Measurements from ENCODE around the gene RNF126.
"Not testable (repeated sequence)": the region's sequence is repeated elsewhere in the genome, so short reads cannot be mapped to it uniquely, and the experiment has no call there.

RNF126 gene

DNA sequence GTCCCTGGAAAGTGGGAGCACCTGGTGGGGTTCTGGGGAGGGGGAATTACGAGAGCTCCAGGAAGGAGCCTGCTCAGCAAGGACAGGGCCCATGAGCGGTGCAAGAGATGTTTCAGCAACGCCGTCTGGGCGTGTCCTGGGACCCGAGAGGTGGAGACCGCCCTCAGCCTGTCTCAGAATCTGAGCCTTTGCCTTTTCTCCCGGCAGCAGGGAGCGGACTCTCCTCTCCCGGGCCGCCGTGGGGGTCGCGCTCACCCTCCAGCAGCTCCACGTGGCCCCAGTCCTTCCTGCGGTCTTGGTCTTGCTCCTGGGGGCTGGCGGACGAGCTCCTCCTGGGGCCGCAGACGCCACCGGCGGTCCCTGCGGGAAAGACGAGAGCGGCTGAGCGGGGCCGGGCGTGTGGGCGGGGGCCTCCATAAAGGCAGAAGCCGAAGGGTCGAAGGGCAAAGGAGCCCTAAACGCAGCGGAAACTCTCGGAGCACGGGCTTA lies 30.4 kb downstream of the RNF126 start:
- in situ Hi-C loops (cut with MboI; ENCODE audit: low sequenced_read_pairs): no loop called here

DNA sequence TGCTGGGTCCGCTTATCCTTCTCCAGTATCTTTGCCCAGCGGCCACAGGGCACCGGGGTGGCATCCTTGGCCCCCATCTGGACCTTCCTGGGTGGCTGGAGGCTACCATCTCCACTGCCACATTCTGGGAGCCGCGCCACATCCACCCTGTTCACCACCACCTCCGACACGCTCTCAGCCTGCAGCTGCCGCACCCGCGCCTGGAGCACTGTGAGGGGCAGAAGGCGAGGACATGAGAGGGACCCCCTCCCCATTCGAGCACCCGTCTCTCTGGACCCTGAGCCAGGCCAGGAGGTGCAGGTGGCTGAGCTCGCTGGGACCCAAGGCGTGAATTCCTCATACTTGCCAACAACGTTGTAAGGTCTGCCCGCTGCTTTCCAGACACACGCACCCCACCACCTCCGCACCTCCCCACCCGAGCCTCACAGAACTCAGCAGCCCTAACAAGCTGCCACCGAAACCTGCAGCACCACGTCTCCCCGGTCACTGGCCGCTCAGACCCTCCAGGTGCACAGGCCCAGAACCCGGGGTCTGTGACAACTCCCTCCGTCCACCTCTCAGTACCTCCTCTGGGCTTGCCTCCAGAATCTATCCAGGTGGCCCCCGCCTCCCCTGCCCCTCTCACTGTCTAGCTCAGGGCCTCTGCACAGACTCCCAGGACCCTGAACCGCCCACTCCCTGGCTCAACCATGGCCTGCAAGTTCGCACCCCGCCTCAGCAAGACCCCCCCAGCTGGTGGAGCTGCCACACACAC lies 32.9 kb downstream of the RNF126 start:
- in situ Hi-C loops (cut with MboI; ENCODE audit: low sequenced_read_pairs): no loop called here

DNA sequence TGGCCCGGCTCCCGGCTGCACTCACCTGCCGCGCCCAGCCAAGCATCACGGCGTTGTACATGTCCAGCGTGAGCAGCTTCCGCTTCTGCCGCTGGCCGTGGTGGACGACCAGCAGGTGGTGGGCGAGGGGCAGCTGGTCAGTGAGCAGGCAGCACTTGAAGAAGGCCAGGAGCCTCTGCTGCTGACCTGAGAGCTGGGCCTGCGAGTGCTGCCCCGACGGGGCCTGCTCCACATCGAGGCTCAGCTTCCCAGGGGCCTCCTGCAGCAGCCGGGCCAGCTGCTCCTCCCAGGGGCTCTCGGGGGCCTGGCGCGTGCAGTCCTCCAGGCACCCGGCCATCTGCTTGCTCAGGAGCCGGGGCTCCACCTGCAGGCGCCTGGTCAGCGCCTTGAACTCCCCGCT lies 33.5 kb downstream of the RNF126 start:
- in situ Hi-C loops (cut with MboI; ENCODE audit: low sequenced_read_pairs): not testable (repeated sequence)

DNA sequence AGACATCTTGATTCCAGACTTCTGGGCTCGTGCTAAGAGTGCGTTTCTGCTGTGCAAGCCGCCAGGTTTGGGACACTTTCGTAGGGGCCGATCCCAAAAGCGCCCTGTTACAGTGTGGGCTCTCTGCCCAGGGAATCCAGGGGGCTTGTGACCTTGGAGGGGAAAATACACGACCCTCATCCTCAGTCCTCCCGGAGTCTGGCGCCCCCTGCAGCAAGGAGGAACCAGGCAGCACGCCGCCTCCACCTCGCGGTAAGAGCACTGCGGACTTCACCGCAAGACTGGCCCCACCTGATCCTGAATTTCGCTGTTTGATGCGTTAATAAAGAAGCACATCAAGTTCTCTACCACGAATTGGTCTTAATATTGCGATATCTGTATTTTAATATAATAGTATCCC lies 34.8 kb downstream of the RNF126 start:
- in situ Hi-C loops (cut with MboI; ENCODE audit: low sequenced_read_pairs): no loop called here

DNA sequence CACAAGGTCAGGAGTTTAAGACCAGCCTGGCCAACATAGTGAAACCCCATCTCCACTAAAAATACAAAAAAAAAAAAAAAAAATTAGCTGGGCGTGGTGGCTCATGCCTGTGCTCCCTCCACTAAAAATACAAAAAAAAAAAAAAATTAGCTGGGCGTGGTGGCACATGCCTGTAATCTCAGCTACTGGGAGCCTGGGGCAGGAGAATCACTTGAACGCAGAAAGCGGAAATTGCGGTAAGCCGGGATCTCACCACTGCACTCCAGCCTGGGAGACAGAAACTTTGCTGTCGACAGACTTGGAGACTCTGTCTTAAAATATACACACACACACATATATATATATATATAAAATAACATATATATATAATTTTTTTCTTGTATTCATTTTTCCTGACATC lies 36.4 kb downstream of the RNF126 start:
- in situ Hi-C loops (cut with MboI; ENCODE audit: low sequenced_read_pairs): not testable (repeated sequence)

DNA sequence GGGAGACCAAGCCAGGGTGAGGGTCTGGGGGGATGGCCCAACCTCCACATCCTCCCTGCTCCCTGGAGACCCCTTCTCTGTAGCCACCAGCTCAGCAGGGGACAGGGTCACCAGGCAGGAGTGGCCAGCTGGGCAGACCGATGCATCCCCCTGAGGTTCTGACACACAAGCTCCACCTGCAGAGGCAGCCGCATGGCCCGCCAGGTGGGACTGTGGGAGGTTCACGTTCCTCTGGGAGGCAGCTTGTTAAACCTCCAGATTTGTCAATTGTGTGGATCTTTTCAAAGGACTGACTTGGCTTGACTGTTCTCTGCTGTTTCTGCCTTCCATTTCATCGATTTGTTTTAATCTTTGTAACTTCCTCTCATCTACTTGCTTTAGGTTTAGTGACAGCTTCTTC lies 37.8 kb downstream of the RNF126 start:
- in situ Hi-C loops (cut with MboI; ENCODE audit: low sequenced_read_pairs): no loop called here

DNA sequence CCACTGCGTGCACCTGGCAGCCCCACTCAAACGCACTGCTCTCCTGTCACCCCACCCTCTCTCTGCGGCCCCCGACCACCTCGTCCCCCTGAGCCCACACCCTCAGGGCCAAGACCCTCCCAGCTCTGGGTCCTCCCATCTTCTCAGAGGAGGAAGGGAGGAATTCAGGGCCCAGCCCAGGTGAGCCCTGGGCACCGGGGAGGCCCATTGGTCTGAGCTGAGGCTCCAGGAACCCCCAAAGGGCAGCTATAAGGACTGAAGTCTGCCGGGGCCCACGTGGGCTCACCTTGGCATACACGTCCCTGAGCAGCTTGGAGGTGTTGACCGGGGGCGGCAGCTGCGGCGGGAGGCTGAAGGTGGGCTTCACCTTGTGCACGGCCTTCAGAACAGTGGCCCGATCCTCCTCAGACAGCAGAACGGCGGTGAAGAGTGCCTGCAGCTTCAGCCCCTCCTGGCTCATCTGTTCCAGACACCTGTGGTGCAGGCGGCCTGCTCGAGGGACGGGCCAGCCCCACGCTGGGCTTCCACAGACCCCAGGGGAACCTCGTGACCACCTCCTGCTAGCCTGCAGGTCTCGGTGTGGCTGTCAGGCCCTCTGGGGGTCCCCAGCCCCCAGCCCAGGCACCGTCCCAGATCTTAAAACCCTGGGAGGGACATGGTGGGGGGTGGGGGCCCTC lies 38.4 kb downstream of the RNF126 start:
- in situ Hi-C loops (cut with MboI; ENCODE audit: low sequenced_read_pairs): no loop called here

DNA sequence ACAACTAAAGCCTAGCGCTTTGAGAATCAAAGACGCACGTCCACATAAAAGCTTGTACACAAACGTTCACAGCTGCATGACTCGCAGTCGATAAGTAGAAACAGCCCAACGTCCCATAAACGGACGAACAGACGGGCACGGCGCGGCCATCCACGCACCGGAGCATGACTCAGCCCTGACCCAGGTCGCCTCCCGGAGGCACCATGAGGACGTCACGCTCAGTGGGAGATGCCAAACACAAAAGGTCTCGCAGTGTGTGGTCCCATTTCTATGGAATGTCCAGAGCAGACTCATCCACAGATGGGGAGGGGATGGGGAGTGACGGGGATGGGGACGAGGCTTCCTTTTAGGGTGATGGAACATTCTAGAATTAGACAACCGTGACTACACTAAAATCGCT lies 39.0 kb downstream of the RNF126 start:
- in situ Hi-C loops (cut with MboI; ENCODE audit: low sequenced_read_pairs): no loop called here

DNA sequence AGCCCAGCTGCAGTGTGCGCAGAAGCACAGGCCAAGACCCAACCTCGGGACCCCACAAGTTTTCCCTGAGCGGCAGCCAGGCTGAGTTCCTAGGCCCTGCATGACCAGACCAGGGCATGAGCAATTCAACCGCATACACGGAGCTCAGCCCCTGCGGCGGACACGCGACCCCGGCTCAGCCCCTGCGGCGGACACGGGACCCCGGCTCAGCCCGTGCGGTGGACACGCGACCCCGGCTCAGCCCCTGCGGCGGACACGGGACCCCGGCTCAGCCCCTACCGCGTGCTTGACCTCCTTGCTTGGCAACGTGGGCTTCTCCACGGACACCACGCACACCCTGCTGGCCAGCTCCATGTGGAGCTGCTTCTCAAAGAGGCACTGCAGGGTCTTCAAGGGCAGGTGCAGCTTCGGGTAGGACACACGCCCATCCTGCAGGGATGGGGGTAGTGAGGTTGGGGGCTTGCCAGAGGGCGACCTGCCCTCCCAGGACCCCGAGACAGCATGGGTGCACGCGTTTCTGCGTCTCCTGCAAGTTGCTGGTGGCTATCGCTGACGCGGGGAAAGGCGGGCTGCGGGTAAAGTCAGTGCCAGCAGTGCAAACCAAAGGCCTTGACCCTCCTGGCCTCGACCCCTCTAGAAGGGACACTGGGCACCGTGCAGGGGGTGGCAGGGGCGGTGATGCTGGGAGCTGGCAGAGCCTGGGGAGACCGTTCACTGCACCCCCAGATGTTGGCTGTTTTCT lies 39.7 kb downstream of the RNF126 start:
- in situ Hi-C loops (cut with MboI; ENCODE audit: low sequenced_read_pairs): no loop called here

DNA sequence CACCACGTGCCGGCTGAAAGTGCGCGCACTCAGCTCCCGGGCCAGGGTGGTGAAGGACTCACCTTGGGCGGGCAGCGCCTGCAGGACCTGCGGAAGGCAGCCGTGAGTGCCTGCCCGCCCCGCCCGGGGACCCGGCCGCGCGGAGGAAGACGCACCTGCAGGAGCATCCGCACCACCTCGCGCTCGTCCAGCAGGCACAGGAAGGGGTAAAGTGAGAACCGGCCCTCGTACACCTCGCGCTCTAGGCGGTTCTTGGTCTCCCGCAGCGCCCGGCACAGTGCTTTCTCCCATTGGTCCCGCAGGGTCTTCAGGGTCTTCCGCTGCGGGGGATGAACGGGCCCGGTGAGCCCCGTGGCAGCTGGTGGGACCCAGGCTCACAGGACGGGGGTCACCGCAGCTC lies 40.3 kb downstream of the RNF126 start:
- in situ Hi-C loops (cut with MboI; ENCODE audit: low sequenced_read_pairs): no loop called here

DNA sequence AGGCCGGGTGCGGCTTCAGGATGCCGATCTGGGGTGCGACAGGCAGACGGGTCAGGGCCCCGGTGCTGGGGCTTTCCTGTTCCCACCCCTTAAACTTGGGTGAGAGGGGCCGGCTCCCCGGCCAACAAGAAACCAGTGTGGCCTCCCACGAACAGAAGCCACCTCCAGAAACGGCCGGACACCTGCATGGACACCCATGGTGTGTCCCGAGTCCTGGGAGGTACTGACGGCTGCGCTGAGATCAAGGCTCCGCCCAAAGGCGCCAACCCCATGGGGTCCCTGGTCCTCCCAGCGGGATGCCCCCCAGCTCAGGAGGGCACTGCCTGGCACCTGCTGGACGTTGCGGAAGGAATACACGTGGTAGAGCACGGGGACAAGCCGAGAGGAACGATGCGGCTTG lies 41.2 kb downstream of the RNF126 start:
- in situ Hi-C loops (cut with MboI; ENCODE audit: low sequenced_read_pairs): no loop called here

DNA sequence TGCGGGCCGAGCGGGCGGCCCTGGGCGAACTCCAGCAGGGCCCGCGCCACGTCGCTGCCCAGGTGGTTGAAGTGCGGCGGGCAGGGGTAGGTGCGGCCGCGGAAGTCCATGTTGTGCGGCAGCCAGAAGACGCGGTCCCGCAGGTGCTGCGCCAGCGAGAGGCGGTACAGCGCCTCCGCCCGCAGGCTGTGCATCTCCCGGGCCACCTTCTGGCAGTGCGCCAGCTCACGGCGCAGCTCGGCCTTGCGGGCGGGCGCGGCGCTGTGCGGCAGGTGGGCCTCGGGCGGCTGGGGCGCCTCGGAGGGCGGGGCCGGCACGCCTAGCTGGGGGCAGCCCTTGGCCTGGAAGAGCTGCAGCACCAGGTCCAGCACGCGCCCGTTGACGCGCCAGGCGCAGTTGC lies 41.8 kb downstream of the RNF126 start:
- in situ Hi-C loops (cut with MboI; ENCODE audit: low sequenced_read_pairs): not testable (repeated sequence)

DNA sequence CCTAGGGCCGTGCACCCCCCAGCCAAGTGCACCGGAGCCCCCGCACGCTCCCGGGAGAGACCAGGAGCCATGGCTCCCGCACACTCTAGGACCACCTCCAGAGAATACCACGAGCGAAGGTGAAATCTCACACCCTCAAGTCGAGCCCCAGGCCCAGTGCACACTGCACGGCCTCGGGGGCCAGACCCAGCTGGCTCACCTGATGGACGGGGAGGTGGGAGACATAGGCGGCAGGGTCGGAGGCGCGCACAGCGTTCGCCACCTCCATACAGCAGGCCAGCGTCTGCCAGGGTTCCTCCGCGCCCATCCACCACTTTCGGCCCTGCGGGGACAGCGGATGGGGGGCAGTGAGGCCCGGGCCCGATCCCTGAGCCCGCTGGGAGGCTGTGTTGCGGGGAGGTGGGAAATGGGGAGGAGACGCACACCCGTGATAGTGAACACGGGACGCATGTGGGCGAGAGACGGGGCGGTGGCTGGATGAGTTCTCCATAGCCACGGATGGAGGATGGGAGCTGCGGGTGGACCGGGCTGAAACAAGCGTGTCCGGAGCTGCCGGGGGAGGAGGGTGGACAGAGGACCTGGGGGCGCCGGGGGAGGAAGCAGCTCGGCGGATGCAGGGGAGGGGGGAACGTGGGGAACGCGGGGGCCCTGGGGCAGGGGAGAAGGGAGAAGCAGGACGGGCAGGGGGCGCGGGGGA lies 42.7 kb downstream of the RNF126 start:
- in situ Hi-C loops (cut with MboI; ENCODE audit: low sequenced_read_pairs): no loop called here

DNA sequence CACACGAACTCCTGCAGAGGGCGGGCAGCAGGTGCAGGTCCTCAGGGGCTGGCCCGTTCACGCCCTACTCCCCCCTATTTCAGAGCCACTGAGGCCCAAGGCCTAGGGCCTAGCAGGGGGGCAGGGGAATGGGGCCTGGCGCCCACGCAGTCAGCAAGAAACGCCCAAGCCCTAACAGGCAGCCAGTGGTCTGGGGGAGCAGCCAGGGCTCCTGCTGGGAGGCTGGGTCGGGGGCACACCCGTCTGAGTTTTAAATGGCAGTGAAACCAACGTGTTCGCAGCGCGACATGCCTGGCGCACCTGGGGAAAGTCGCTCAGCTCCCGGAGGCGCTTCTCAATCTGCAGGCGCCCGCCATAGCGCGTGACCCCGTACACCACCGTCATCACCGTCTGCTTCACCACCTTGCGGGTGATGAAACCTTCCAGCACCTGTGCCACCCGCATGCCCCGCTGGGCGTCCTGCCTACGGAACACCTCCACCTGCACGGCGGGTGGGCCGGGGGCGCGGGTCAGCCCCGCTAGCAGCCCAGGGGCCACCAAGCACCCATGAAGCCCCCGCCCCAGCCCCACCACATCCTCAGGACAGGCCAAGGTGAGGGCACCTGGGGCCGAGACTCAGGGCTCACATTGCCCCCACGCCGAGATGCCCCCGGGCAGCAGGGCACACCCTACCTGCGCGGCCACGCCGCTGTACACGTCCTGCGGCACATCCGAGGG lies 43.6 kb downstream of the RNF126 start:
- in situ Hi-C loops (cut with MboI; ENCODE audit: low sequenced_read_pairs): no loop called here

DNA sequence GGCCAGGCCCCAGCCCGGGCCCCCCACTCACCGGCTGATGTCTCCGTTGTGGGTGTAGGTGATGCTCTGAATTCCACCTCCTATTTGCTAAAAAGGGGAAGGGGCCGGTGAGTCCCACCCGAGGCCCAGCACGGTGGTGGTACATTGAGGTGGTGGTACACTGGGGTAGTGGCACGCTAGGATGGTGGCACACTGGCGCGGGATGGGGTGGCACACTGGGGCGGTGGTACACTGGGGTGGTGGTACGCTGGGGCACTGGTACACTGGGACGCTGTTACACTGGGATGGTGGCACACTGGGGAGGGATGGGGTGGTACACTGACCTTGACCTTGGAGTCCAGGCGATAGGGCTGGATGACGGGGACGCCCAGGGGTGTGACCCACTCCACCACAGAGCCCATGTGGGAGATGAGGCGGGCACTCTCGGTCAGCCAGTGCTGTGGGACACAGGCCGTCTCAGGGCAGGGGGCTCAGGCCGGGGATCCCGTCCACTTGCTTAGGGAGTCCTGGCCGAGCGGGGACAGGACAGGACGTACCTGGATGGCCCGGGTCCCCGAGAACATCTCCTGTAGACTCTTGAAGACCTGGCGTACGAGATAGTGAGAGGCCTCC lies 44.2 kb downstream of the RNF126 start:
- in situ Hi-C loops (cut with MboI; ENCODE audit: low sequenced_read_pairs): no loop called here

DNA sequence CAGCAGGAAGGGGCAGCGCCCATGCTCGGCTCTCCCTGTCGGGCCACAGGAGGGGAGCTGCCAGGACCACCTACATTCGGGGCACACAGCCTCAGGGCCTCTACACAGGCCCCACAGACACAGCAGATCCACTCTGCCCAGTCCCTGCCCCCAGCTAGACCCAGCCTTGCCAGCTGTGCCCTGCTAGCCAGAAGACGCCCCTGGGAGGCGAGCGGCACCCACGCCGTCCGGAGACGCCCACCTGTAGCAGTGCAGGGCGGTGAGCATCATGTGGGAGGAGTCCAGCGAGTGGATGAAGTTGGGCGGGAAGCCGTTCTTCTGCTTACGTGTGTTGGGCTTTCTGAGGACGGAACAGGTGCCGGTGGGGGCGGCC lies 44.8 kb downstream of the RNF126 start:
- in situ Hi-C loops (cut with MboI; ENCODE audit: low sequenced_read_pairs): no loop called here

DNA sequence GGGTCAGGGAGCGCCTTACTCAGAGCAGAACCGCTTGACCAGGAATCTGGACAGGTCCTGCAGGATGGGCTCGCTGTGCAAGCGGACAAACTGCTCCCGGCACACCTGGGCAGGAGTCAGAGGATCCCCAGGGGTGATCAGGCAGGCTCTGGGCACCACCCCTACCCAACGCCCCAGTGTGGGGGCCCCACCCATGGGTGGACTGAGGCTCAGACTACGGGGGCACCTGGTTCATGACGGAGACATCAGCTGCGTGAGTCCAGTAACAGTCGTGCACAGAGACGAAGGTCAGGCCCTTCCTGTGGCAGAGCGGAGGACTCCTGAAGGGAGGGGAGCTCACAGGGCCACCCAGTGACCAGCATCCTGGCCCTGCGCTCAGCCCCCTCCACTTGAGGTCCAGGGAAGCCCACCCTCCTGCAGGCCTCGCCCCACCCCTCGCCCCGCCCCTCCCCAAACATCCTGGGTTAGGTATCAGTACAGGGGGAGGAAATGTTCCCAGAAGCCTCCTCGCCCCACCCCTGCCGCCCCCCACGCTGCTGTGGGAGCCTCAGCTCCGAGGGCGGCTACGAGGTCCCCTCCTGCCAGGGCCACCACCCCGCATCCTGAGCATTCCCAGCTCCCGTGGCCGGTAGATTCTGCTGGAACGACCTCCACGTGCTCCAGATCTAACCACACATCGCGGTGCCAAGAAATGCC lies 45.3 kb downstream of the RNF126 start:
- in situ Hi-C loops (cut with MboI; ENCODE audit: low sequenced_read_pairs): no loop called here

DNA sequence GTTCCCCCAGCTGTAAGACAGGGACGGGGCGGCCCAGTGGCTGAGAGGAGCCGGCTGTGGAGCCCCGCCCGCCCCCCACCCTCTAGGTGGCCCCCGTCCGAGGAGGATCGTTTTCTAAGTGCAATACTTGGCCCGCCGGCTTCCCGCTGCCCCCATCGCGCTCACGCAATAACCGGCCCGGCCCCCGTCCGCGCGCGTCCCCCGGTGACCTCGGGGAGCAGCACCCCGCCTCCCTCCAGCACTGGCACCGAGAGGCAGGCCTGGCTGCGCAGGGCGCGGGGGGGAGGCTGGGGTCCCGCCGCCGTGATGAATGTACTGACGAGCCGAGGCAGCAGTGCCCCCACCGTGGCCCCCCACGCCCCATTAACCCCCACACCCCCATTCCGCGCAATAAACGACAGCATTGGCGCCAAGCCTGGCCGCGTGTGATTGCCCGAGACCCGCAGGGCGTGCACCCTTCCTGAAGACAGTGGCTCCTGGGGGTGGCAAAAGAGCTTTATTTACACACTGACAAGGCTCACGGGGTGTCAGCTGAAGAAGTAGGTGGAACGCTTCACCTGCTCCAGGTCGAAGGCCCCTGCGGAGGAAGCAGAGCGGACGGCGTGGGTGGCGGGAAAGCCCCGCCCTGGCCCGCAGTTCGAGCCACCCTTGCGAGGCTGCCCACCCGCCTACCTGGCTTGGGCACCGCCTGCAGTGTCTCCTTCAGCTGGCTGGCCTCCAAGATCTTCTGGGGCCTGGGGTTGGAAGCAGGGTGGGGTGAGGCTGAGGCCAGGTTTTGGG lies 46.1 kb downstream of the RNF126 start:
- in situ Hi-C loops (cut with MboI; ENCODE audit: low sequenced_read_pairs): no loop called here

Data from HL-60/S4 (cell line).